GM12892 (cell line): ENCODE data around the gene TBC1D22A.

Experiments used
- DNase-seq: peaks from one replicate; pipeline ENCODE4 v3.0.0; 2011; ENCODE audit not compliant: insufficient read length
- FAIRE-seq: peaks from 2 replicates; lab custom pipeline; 2011; peaks lifted over from hg19 to GRCh38; lab: Jason Lieb, UNC
- POLR2A ChIP-seq: IDR thresholded peaks from 2 replicates; pipeline ENCODE4 v1.6.1; 2011; ENCODE audit warnings: low read depth, low read length, control low read depth
- POLR2AphosphoS5 ChIP-seq: IDR thresholded peaks from 2 replicates; pipeline ENCODE4 v1.6.1; 2011; ENCODE audit warnings: low read depth, low read length, control low read depth
- TAF1 ChIP-seq: IDR thresholded peaks from 2 replicates; pipeline ENCODE4 v1.6.1; 2011; ENCODE audit warnings: low read depth, mild to moderate bottlenecking, control low read depth, low read length, borderline replicate concordance

Gene TBC1D22A

DNA sequence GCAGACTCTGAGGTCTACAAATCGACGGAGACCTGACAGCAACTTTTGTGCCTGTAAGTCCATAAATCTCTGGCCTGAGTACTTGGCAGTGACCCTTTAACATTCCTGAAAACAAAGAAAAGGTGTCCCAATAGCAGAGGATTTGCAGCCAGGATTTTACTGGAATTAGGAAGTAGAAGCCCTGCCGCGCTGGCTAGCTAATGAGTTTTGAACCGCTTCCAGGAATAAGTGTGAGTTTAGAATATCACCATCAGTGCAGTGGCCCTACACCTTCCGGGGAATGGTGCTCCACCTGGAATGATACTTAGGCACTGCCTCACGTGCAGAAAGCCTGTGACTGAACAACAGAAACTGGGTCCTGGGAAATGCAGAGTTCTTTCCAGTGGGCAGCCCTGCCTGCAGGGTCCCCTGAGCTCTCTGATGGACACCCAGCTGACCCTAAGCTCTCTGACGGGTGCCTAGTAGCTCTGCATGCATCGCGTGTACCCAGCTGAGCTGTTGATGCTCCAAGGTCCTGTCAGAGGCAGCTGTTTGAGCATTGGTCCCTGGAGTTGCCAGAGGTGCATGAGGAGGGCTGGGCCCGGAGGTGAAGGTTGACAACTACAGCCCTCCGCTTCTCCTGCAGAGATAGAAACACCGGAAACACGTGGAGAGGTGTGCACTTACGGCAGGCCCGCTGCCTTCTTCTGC, 380.9 kb downstream of the TBC1D22A start:
- DNase-seq = no peak
- TF ChIP-seq TAF1 (no peak), POLR2A (no peak), POLR2AphosphoS5 (no peak)
- FAIRE-seq = no peak

DNA sequence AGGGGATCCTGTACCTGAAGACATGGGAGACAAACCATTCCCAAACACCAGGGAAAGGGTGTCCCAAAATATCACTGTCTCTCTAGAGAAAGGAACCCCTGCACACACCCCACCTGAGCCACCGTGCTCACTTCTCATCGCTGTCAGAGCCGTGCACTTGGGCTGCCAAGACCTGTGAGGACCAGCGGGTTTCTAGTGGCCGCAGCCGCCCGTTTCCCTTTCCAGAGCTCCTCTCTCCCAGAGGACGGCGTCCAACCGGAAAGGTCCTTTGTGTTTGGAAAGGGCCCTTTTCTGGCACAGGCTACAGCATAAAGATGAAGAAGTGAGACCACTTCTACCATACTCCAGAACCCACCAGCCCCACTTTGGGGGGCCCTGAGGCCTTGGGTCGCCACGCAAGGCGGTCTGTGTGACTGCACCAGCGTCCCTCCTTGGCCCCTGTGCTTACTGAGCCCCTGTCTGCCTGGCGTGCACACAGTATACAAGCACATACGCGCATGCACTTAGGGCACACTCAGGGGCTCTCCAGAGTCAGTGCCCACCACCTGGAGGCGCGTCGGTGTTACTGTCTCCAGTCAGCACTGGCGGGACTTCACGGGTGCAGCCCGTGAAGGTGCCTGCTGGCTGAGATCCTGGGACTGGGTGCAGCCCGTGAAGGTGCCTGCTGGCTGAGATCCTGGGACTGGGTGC, 381.8 kb downstream of the TBC1D22A start:
- TF ChIP-seq POLR2A (no peak), TAF1 (no peak), POLR2AphosphoS5 (no peak)
- DNase-seq = no peak
- FAIRE-seq = no peak

DNA sequence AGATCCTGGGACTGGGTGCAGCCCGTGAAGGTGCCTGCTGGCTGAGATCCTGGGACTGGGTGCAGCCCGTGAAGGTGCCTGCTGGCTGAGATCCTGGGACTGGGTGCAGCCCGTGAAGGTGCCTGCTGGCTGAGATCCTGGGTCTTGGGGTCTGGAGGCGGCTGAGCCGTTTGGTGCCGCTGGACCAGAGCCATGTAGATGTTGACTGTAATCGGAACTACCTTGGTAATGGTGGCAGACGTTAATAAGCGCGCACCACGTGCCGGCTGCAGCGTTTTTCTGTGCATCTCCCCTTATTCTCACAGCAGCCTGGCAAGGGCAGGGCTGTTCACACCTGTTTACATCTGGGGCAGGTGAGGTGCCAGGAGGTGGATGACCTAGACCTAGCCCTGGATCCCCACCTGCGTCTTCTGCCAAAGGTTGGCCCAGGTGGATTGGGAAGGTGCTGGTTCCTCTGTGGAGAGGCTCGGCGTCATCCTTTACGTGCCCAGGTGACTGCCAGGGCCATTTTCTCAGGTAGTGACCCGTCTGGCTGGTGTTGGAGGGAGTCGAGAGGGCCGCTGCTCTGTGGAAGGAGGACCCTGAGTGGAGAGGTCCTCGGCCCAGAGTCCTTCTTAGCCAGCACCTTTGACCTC, 382.5 kb downstream of the TBC1D22A start:
- TF ChIP-seq POLR2A = no peak
- no peak for TF ChIP-seq TAF1
- no peak for TF ChIP-seq POLR2AphosphoS5
- DNase-seq (no peak), FAIRE-seq (no peak)

DNA sequence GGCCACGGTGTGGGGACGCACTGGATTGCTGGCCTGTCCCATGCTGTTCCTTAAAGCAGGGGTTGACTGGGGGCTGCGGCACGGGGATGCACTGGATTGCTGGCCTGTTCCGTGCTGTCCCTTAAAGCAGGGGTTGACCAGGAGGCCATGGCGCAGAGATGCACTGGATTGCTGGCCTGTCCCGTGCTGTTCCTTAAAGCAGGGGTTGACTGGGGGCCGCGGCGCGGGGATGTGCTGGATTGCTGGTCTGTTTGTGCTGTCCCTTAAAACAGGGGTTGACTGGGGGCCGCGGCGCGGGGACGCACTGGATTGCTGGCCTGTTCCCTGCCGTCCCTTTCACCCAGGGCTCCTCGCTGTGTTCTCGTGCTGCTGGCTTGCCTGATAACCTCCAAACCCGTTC, 383.4 kb downstream of the TBC1D22A start:
- no peak for TF ChIP-seq POLR2AphosphoS5
- TF ChIP-seq TAF1 = no peak
- no peak for TF ChIP-seq POLR2A
- DNase-seq (no peak), FAIRE-seq (no peak)

DNA sequence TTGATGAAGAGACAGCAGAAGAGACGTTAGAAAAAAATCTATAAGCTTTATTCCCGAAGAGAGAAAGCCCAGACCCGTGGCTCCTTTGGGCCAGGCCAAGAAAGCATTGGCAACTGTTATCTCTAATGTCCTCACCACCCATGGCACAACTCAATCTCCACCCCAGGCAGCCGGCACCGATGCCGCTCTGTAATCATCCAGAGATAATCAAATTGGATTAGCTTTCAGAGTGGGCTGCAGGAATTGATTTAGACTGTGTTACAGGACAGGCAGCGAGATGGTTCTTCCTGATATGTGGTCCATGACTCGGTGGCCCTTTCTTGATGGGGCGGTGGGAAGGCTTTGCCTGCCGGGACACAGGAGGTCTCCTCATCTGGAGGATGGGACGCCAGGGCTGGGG, 383.9 kb downstream of the TBC1D22A start:
- DNase-seq = no peak
- TF ChIP-seq POLR2AphosphoS5 (no peak), TAF1 (no peak), POLR2A (no peak)
- FAIRE-seq = no peak

DNA sequence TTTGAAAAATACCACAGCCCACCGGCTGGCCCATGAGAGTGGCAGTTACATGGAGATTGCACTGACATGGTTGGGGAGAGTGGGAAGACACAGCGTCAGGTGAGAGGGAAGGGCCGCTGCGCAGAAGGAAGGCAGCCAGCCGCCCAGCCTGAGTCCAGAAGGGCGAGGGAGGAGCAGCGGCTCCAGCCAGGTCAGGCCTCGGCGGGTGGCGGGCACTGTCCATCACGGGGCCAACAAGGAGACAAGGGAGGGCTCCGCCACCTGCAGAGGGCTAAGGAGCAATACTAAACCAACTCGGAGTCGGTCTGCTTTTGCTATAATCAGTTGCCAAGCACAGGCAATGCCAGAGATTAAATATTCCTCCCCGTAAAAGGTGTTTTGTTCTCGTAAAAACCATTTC, 384.5 kb downstream of the TBC1D22A start:
- TF ChIP-seq POLR2A = no peak
- no peak for TF ChIP-seq TAF1
- TF ChIP-seq POLR2AphosphoS5 = no peak
- FAIRE-seq (no peak), DNase-seq (no peak)

DNA sequence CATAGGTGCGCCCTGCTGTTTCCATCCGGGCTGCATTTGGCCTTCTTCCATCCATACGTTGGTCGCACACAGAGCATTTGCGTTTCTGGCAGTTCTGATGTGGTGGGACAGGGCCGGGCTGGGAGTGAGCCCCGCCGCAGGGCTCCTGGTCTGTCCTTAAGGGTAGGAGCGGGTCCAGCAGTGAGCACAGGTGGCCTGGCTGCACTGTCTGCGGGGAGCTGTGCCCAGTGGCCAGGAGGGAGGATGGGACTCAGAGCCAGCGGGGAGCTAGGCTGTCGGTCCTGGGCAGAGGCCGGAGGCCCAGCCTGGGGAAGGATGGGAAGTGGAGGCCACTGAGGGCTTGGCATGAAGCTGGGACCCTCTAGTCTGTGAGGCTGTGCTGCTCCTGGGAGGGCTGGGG, 385.1 kb downstream of the TBC1D22A start:
- no peak for DNase-seq
- FAIRE-seq = no peak
- TF ChIP-seq POLR2AphosphoS5 (no peak), TAF1 (no peak), POLR2A (no peak)

DNA sequence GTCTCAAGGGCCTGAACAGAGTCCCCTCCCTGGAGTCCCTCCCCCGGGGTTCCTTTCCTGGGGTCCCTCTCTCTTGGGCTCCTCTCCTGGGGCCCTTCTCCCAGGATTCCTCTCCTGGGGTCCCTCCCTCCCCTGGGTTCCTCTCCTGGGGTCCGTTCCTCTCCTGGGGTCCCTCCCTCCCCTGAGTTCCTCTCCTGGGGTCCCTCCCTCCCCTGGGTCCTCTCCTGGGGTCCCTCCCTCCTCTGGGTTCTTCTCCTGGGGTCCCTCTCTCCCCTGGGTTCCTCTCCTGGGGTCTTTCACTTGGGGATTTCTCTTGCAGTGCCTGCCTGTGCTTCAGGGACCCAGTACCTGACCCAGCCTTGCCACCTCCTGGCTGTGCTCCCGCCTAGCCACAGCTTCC, 386.1 kb downstream of the TBC1D22A start:
- DNase-seq (no peak), FAIRE-seq (no peak)
- no peak for TF ChIP-seq POLR2A
- no peak for TF ChIP-seq POLR2AphosphoS5
- no peak for TF ChIP-seq TAF1

DNA sequence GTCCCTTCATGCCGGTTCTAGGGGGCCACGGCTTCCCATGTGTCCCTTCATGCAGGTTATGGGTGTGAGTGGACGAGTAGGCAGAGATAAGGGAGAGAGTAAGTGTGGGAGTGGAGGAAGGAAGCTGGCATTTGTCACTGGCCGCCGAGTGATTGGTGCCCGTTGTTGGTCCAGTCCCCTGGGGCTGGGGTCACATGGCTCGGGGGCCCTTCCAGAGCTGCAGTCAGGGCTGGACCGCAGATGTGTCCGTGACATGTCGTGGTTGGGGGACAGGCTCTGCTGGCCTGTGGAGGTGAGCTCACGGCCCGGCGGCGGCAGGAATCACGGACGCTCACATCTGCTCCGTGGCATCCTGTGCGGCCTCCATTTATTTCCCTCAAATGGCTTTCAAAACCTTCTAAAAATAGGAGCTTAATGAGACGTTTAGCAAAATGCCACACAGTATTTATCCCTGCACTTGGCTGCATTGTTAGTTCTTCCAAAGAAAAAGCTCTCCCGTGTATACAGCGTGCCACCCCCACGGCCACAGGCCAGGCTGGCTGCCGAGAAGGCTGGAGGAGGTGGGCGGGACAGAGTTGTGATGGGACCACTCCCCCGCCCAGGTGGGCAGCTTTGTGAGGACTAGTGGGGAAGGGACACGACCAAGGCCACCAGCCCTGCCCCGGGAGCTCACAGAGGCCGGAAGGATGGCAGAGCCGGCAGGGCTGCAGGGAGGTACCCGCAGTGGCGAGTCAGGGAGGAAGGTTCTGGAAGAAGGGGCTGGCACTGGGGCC, 386.7 kb downstream of the TBC1D22A start:
- FAIRE-seq (no peak), DNase-seq (no peak)
- TF ChIP-seq TAF1 = no peak
- no peak for TF ChIP-seq POLR2A
- no peak for TF ChIP-seq POLR2AphosphoS5

DNA sequence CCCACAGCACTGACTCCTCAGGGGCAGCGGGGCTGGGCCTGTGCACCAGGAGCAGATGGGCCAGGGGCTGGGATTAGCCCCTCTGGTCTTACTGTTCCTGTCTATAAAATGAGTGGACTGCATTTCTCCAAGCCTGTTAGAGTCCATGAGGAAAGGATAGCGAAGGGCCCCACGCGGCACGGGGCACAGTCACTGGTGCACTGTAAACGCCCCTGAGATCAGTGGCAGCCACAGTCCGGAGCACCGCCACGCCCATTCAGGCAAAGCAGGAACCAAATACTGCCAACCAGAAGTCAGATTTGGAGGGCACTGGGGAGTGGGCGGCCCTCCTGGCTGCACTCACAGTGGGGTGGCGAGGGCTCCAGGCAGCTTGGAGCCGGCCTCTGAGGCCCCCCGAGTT, 387.5 kb downstream of the TBC1D22A start:
- TF ChIP-seq POLR2A = no peak
- no peak for TF ChIP-seq POLR2AphosphoS5
- no peak for TF ChIP-seq TAF1
- FAIRE-seq (no peak), DNase-seq (no peak)

DNA sequence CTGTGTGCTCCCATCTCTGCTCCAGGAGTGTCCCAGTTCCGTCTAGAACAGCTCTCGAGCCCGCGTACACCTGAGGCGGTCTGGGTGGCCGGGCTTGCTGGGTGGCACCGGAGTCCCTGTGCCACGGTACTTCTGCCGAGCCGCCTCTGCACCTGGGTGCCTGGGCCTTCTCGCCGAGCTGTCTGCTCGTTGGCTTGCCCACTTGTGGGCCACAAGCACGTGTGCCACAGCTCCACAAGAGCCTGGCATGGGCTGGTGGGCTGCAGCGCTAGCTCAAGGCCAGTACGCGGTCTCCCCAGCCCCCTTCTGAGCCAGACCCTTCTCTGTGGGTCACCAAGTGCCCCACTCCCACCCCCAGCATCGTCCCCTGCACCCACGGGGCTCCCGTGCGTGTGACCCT, 388.0 kb downstream of the TBC1D22A start:
- FAIRE-seq = no peak
- no peak for TF ChIP-seq TAF1
- no peak for TF ChIP-seq POLR2AphosphoS5
- no peak for TF ChIP-seq POLR2A
- DNase-seq = no peak

DNA sequence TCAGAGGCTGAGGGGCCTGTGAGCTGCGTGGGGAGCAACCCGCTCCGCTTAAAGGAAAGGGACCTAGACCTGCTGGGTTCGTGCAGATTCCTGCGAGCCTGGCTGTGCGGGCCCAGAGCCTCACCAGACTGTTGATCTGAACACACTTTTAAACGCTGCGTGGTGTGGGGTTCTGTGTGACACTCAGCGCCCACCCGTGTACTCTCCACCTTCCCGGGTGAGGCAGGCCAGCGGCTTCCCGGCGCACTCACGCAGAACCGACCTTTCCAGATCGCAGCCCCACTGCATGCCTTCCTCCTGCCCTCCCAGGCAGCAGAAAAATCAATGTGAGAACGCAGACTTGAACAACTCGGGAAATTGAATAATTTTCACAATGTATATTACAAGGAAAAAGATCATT, 388.6 kb downstream of the TBC1D22A start:
- FAIRE-seq (no peak), DNase-seq (no peak)
- no peak for TF ChIP-seq TAF1
- no peak for TF ChIP-seq POLR2AphosphoS5
- TF ChIP-seq POLR2A = no peak

DNA sequence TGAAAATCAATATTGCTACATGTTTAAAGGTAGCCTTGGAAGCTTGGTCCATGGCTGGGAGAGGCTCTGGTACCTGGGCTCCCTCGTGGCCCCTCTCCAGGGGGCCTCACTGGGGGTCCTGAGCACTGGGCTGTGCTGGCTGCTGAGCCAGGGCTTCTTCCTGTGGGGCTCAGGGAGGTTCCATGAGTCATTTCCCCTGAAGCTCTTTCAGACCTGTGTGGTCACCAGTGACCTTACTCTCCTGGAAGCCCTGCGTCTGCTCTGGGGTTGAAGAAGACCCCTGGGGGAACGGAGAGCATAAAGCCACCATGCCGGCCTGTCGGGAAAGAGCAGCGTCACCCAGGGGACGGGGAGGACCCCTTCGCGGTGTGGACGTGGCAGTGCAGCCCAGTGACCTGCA, 389.0 kb downstream of the TBC1D22A start:
- TF ChIP-seq TAF1 (no peak), POLR2AphosphoS5 (no peak), POLR2A (no peak)
- FAIRE-seq = no peak
- DNase-seq = no peak
